ENCODE data around the gene RFX6.

Gene RFX6

GRCh38 chr6:116932496-116932895 lies 55.5 kb downstream of the RFX6 start:
- no peak for TF ChIP-seq ZNF274 (IDR thresholded peaks at IDR 0.05; ENCODE audit: low read depth, low read length)

DNA sequence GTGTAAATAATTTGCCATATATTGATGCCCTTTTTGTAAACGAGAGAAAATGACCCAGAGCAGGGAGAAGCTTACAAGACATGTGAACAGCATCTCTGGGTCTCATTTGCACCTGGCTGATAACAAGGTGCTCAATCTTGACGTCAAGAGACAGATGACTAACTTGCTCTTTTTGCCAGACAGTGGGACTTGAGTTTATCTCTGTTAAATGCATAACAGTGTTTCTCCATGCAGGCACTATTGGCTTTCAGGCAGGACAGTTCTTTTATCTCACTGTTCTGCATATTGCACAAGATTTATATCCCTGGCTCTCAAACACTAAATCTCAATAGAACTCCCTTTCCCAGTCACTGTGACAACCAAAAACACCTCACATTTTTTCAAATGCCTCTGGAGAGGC lies 56.4 kb downstream of the RFX6 start:
- TF ChIP-seq ZNF274 (IDR thresholded peaks at IDR 0.05; ENCODE audit: low read depth, low read length) = no peak
- H3K4me3 ChIP-seq (ENCODE audit: low read length) = no peak overlapping the region

More at GRCh38 chr6:116932496-116932895, 55.5 kb downstream of the RFX6 start:
- no peak overlapping the region for H3K4me3 ChIP-seq (ENCODE audit: low read length)

DNA sequence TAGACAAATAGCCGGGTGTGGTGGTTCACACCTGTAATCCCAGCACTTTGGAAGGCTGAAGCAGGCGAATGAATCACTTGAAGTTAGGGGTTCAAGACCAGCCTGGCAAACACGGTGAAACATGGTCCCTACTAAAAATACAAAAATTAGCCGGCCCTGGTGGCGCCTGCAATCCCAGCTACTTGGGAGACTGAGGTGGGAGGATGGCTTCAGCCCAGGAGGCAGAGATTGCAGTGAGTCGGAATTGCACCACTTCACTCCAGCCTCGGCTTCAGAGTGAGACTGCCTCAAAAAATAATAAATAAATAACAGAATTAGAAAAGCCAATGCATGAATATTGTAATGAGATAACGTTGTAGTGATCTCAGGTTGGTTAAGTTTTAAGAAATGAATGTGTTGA lies 61.3 kb downstream of the RFX6 start:
- no peak for TF ChIP-seq ZNF274 (IDR thresholded peaks at IDR 0.05; ENCODE audit: low read depth, low read length)
- no peak overlapping the region for H3K4me3 ChIP-seq (ENCODE audit: low read length)

DNA sequence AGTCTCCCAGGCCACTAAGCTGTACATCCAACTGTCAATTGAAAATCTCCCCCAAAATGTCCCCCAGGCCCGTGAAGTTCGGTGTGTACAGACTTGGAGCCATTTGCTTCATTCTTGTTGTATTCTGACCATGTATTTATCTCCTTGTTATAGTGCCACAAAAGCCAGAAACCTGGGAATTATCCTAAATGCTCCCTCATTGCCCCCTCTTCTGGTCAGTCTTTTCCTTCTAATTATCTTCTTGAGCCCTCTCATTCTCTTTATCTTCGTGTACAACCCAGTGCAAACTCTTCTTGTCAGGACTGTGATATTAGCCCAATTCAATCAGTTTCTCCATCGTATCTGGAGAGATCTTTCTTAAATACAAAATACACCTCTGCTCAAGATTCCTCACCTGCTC lies 64.7 kb downstream of the RFX6 start:
- TF ChIP-seq ZNF274 (IDR thresholded peaks at IDR 0.05; ENCODE audit: low read depth, low read length) = no peak
- no peak overlapping the region for H3K4me3 ChIP-seq (ENCODE audit: low read length)

DNA sequence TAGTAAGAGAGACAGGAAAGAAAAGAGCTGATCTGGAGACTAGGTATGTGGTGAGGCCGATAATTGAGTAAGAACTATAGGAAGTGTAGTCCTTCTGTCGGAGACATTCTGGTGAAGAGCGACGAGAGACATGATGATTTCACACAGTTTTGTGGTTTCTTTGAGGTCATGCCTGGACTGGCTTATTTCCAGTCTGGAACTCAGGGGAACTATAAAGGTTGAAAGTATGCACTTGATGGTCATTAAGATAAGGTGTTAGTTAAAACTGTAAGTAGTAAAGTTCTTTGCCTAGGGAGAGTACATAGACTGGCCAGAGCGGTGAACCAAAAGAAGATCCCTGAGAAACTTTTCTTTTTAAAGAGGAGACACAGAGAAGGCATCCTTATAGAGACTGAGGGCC lies 68.8 kb downstream of the RFX6 start:
- no peak overlapping the region for H3K4me3 ChIP-seq (ENCODE audit: low read length)
- TF ChIP-seq ZNF274 (IDR thresholded peaks at IDR 0.05; ENCODE audit: low read depth, low read length) = no peak

DNA sequence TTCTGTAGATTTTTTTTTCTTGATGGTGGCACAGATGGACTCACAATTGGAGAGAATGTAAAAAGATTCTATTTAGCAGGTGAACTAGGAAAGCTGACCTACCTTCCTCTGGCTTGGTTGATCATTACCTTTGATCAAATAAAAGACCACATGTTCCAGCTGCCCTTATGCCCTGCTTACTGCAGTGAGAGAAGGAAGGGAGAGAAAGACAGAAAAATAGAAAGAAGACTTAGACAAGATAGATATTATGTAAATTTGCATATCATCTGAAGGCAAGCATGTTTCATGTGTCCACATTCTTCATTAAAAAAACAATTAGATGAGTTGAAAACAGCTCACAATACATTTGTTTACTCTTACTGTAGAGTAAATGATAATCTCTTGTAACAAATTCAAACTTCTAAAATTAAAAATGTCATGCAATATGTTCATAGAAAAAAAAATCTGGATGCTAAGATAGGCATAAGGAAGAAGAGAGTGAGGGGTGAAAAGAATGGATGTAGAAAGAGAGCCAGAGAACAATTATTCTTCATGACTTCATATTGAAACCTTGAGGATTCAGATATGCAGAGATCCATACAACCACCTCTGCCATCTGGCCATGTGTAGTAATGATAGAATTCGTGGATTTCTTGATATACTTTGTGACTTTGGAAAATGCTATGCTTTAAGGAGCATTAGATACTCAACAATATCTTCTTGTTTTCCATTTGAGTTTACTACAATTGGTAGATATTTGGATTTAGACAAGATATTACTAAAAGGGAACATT lies 71.7 kb downstream of the RFX6 start:
- TF ChIP-seq ZNF274 (IDR thresholded peaks at IDR 0.05; ENCODE audit: low read depth, low read length) = no peak
- no peak overlapping the region for H3K4me3 ChIP-seq (ENCODE audit: low read length)

DNA sequence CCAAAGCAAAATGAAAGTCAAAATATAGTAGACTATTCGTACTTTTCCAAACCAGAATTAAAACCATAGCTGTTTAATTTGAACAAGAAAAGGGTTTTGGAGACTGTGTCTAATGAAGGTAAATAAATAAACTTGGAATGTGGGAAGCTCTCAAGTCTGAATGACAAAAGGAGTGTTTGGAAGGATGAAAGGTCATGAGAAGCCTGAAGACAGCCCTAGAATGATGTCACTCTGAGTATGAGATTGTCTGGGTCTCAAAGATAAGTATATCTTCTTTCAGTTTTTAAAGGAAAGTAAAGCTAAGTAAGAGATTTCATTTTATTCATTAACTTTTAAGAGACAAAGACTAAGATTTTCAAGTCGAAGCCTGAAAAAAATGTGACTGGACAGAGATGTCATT lies 72.9 kb downstream of the RFX6 start:
- H3K4me3 ChIP-seq (ENCODE audit: low read length) = no peak overlapping the region
- TF ChIP-seq ZNF274 (IDR thresholded peaks at IDR 0.05; ENCODE audit: low read depth, low read length) = no peak

DNA sequence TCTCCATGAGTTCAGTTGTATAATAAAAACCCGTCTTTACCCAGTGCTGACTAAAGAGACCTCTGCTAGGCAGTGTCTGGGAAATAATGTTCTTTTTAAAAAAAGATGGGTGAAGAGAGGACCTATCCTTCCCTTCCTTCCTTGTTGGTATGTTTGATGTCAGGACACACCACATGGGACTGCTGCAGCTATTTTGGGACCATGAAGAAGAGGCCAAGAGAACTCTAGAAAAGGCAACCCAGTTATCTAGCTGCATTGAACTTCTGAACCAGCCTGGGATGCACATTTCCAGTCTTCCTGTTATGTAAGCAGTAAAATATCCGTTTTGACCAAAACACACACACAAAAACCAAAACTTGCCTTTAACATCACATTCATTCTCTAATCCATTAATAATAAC lies 77.3 kb downstream of the RFX6 start:
- no peak for TF ChIP-seq ZNF274 (IDR thresholded peaks at IDR 0.05; ENCODE audit: low read depth, low read length)
- H3K4me3 ChIP-seq (ENCODE audit: low read length) = no peak overlapping the region

DNA sequence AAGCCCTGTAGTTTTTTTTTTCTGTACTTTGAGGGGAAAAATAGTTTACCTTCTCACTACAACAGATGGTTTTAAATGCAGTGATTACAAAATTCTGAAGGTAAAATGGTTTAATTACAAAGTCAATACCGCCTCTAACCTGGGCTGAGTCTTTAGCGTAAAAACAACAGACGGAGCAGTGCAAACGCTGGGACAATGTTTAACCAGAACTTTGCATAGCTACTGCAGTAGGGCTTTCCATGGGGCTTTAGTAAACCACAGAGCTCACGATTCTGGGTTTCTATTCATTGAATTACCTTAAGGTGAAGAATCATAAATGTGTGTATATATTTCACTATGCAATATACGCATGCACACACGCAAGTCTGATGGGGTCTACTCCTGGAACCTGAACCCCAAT lies 77.9 kb downstream of the RFX6 start:
- no peak for TF ChIP-seq ZNF274 (IDR thresholded peaks at IDR 0.05; ENCODE audit: low read depth, low read length)
- H3K4me3 ChIP-seq (ENCODE audit: low read length) = no peak overlapping the region

- no peak overlapping the region for H3K4me3 ChIP-seq (ENCODE audit: low read length)
- TF ChIP-seq ZNF274 (IDR thresholded peaks at IDR 0.05; ENCODE audit: low read depth, low read length) = no peak
These were observed 78.7 kb downstream of the RFX6 start for GRCh38 chr6:116955773-116956172.

DNA sequence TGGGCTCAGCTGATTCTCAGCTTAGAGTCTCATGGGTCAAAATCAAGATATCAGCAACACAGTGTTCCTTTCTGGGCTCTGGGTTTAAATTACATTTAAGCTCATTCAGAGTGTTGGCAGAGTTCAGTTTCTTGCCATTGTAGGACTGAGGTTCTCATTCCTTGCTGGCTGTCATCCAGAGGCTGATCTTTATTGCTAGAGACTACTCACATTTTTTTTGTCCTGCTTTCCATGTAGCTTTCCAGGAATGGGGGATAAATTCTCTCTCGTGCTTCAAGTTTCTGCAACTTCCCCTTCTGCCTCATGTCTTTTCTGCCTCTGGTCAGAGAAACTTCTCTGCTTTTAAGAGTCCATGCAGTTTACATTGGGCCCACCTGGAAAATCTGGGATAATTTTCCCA lies 86.9 kb downstream of the RFX6 start:
- H3K4me3 ChIP-seq (ENCODE audit: low read length) = no peak overlapping the region
- TF ChIP-seq ZNF274 (IDR thresholded peaks at IDR 0.05; ENCODE audit: low read depth, low read length) = no peak

DNA sequence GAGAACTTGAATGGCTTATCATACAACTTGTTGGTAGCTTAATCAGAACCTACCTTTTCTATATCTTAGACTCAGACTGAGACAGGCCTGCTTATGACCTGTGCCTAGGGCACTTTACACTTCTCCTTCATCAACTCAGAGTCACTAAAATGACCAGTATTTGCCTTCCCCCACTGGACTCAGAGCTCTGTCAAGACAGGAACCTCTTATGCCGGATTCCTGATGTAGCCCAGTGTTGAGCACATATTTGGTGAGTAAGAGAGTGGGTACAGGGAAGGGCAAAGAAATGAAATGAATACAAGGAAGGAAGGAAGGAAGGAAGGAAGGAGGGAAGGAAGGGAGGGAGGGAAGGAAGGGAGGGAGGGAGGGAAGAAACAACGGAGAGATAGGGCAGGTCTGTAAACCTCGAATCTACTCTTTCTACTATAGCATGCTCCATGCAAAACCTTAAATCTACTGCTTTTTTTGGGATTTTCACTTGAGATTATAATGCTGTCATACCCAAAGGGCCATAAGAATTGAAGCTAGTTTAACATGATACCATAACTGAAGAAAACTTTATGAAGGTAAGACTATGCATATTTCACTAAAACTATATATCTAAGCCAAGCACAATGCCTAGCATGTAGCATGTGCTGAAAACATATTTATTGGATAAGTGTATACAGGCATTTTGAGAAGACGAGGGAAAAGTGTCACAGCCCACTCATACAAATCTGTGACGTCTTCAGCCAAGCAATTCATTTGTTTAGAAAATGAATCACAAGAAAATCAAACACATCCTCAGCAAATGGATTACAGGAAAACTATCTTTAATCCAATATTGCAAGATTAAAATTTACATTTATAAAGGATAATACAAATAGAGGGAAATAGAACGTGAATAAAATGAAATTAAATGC lies 89.9 kb downstream of the RFX6 start:
- no peak for TF ChIP-seq ZNF274 (IDR thresholded peaks at IDR 0.05; ENCODE audit: low read depth, low read length)
- H3K4me3 ChIP-seq (ENCODE audit: low read length) = no peak overlapping the region

DNA sequence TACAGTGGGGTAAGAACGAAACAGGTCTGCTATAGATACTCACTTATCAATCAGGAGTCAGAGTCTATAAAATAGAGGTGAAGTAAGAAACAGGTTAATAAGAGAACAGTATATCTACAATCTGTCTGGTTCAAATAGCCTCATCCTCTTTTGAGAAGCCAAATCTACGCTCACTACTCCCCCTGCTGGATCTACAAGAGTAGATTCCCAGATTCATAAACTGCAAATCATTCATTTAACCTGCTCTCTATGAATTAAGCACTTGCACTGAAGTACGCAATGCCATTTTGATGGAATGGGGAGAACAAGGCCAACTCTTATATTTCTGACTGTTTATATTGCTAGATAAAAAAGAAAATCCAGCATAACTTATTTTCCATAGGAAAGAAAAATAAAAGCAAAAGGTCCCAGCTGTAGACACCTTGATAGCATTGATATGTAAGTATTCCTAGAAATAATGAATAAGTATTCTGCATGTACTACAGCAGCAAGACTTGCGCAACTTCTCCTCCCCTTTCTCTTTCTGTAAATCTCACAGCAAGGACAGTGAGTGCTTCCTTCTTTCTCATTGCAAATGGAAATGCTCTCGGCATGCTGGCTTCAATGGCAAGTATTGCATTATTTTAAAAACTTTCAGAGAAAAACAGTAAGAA lies 92.3 kb downstream of the RFX6 start:
- TF ChIP-seq ZNF274 (IDR thresholded peaks at IDR 0.05; ENCODE audit: low read depth, low read length) = no peak
- no peak overlapping the region for H3K4me3 ChIP-seq (ENCODE audit: low read length)

DNA sequence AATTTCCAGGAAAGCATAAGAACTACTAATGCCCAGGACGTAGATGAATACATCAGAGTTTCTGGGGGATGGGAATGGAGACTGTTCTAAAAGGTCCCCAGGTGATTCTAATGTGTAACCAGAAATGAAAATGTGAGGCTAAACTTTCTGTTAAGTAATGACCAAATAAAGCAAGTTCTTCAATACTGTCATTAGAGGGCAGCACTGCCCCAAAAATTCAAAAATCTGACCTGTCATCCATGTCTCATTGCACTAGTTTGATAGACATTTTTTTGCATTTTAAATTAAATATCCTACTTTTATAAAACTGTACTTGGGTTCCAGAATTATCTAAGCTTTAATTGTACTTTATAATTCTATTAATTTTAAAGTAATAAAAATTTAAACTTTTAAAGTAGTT lies 94.9 kb downstream of the RFX6 start:
- no peak overlapping the region for H3K4me3 ChIP-seq (ENCODE audit: low read length)
- no peak for TF ChIP-seq ZNF274 (IDR thresholded peaks at IDR 0.05; ENCODE audit: low read depth, low read length)

- TF ChIP-seq ZNF274 (IDR thresholded peaks at IDR 0.05; ENCODE audit: low read depth, low read length) = no peak
- no peak overlapping the region for H3K4me3 ChIP-seq (ENCODE audit: low read length)
These were observed 96.9 kb downstream of the RFX6 start for GRCh38 chr6:116973976-116974375.

All from GM08714 (cell line).